ENCODE results near the gene PLAAT4.

PLAAT4 gene

GRCh38 chr11:63536669-63537292 is at the start of gene PLAAT4:
PLAAT4 (plus strand) TSS chr11:63536808; CDS start chr11:63536869, 61 bp downstream.
- no peak for DNase-seq (ENCODE audit: low spot score)

- no peak for DNase-seq (ENCODE audit: low spot score)
Observed at GRCh38 chr11:63488789-63489188, 47.8 kb upstream of the PLAAT4 start.

- DNase-seq (ENCODE audit: low spot score), result no peak
Observed at GRCh38 chr11:63489879-63490278, 46.7 kb upstream of the PLAAT4 start.

- DNase-seq (ENCODE audit: low spot score), result peak; percentile 78
Observed at GRCh38 chr11:63490551-63491239, 45.9 kb upstream of the PLAAT4 start, which contains the start of gene PLAAT5. PLAAT5 (minus strand) TSS chr11:63491167; CDS start chr11:63491034, 133 bp downstream.

- no peak for DNase-seq (ENCODE audit: low spot score)
Observed at GRCh38 chr11:63491240-63491587, 45.4 kb upstream of the PLAAT4 start.

GRCh38 chr11:63491636-63492372 is 44.8 kb upstream of the PLAAT4 start:
- no peak for DNase-seq (ENCODE audit: low spot score)

GRCh38 chr11:63492441-63492840 is 44.2 kb upstream of the PLAAT4 start:
- DNase-seq (ENCODE audit: low spot score), result no peak

GRCh38 chr11:63493127-63493526 is 43.5 kb upstream of the PLAAT4 start:
- DNase-seq (ENCODE audit: low spot score), result no peak

GRCh38 chr11:63494975-63495374 is 41.6 kb upstream of the PLAAT4 start:
- DNase-seq (ENCODE audit: low spot score), result no peak

GRCh38 chr11:63499874-63500273 is 36.7 kb upstream of the PLAAT4 start:
- DNase-seq (ENCODE audit: low spot score), result no peak

- DNase-seq (ENCODE audit: low spot score), result no peak
Observed at GRCh38 chr11:63501236-63501635, 35.4 kb upstream of the PLAAT4 start.

GRCh38 chr11:63502252-63502820 is 34.3 kb upstream of the PLAAT4 start:
- no peak for DNase-seq (ENCODE audit: low spot score)

- no peak for DNase-seq (ENCODE audit: low spot score)
Observed at GRCh38 chr11:63503492-63503891, 33.1 kb upstream of the PLAAT4 start.

- no peak for DNase-seq (ENCODE audit: low spot score)
Observed at GRCh38 chr11:63504054-63504453, 32.6 kb upstream of the PLAAT4 start.

- no peak for DNase-seq (ENCODE audit: low spot score)
Observed at GRCh38 chr11:63504933-63505586, 31.5 kb upstream of the PLAAT4 start.

GRCh38 chr11:63505857-63506528 is 30.6 kb upstream of the PLAAT4 start, which contains the start of gene LGALS12:
LGALS12 (plus strand) TSS chr11:63506084; CDS start chr11:63506459, 375 bp downstream.
- DNase-seq (ENCODE audit: low spot score), result no peak

- DNase-seq (ENCODE audit: low spot score), result no peak
Observed at GRCh38 chr11:63506876-63507275, 29.7 kb upstream of the PLAAT4 start.

- no peak for DNase-seq (ENCODE audit: low spot score)
Observed at GRCh38 chr11:63507511-63507910, 29.1 kb upstream of the PLAAT4 start.

- no peak for DNase-seq (ENCODE audit: low spot score)
Observed at GRCh38 chr11:63508009-63508408, 28.6 kb upstream of the PLAAT4 start.

GRCh38 chr11:63508745-63509144 is 27.9 kb upstream of the PLAAT4 start:
- DNase-seq (ENCODE audit: low spot score), result no peak

- DNase-seq (ENCODE audit: low spot score), result no peak
Observed at GRCh38 chr11:63510360-63511047, 26.1 kb upstream of the PLAAT4 start.

Data from left forelimb (tissue), 1 donor.